ENCODE data around the gene NRROS. TPM values are rescaled to one million over a fixed set of nuclear protein-coding genes. Genes with fewer than 3 reads are reported as not detected.
"Not testable (repeated sequence)": the region's sequence is repeated elsewhere in the genome, so short reads cannot be mapped to it uniquely, and the experiment has no call there.

NRROS gene
- 10 to 100 TPM in 3 of 4 donors, 1 to 10 TPM in 1; 8.6 to 16.4 (median 12.7) TPM for total RNA-seq

DNA sequence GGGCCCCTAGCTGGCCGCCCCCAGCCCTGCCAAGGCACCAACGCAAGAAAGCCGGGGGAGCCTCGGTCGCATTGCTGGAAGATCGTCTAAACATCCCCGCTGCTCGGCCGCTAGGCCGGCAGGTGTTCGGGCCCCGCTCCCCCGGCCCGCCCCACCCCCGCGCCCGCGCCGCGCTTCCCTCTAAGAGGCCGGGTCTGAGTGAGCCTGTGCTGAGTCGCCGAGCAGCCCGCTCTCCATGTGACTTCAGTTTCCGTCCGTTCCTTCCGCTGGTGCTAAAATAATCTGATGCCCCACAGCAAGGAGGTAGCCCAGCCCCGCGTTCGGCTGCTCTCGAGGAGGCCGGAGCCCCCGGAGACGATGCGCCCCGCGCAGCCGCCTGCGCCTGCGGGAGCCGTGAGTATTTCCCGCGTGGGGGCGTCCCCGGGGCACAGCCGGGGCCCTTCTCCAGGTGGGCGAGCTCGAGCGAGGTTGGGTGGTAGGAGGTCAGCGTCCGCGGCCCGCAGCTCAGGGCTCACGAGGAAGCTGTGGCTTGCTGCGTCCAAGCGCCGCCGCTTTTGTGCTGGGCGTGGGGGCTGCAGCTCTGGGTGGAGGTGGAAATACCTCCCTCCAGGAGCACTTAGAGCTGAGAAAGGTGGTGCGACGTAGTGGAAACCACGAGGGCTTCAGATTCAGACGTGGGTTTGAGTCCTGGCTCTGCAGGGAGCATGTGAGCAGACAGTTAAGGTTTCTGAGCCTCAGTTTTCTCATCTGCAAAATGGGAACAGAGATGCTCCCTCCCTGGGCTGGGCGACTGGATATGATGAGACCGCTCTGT, at the start of gene NRROS:
NRROS (plus strand) TSS at position 212 of the 814 bp plus-strand sequence. CDS start 14,846 bp downstream, outside the sequence.
- H3K4me3 ChIP-seq = peak within 1 kb of the TSS; percentile 39 to 58 (median 46)
- peak in 1 of 2 donors; percentile 54 for TF ChIP-seq EP300 (IDR thresholded peaks at IDR 0.05)
- no peak for TF ChIP-seq CTCF (IDR thresholded peaks at IDR 0.05)
- TF ChIP-seq POLR2A (IDR thresholded peaks at IDR 0.05) = peak; percentile 5 to 49
- H3K27me3 ChIP-seq = peaks cover 0 to 24% of the 10 kb centered on the region in 2 donors
- H3K27ac ChIP-seq = peak within 1 kb of the TSS; percentile 26 to 78 (median 60)
- no peaks in the 10 kb centered on the region for H3K9me3 ChIP-seq
- 5 to 8% methylated on average over 54 to 65 of the region's 65 CpGs for WGBS, 2 donors
- peak; percentile 42 to 62 for DNase-seq (ENCODE audit: low spot score in 2 of 2)
- H3K4me1 ChIP-seq = peaks cover 0 to 17% (median 3%) of the 10 kb centered on the region in 4 donors
- H3K36me3 ChIP-seq = no peaks in the 10 kb centered on the region

DNA sequence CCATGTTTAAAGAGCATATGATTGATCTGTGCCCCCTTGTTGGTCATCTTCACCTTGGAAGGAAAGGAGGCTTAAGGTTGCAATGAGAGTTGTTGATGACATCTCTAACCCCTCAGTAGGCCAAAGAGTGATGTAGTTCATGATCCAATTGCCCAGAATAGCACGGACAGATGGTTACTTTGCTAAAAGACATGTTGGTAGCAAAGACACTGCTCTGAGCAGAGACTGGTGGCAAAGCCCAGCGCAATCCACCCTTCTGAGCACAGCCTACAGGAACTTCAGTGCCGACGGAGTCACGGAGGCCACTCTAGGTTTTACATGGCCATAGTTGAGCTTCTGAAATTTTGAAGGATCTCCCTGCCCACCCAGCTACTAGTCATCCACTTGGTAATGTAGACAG, 49.2 kb upstream of the NRROS start:
- Histone ChIP-seq H3K4me1 (no peaks in the 10 kb centered on the region), H3K27ac (no peak overlapping the region), H3K27me3 (no peaks in the 10 kb centered on the region), H3K9me3 (no peaks in the 10 kb centered on the region), H3K36me3 (peaks cover 0 to 22% (median 0%) of the 10 kb centered on the region in 3 donors), H3K4me3 (no peak overlapping the region)
- TF ChIP-seq EP300 (IDR thresholded peaks at IDR 0.05) (no peak), POLR2A (IDR thresholded peaks at IDR 0.05) (no peak), CTCF (IDR thresholded peaks at IDR 0.05) (no peak)
- no peak for DNase-seq (ENCODE audit: low spot score in 2 of 2)
- WGBS, 2 donors = 81 to 88% methylated on average over 5 of the region's 5 CpGs

- Histone ChIP-seq H3K9me3 (no peaks in the 10 kb centered on the region), H3K27ac (no peak overlapping the region), H3K4me3 (no peak overlapping the region), H3K27me3 (peaks cover 0 to 5% of the 10 kb centered on the region in 2 donors), H3K36me3 (no peaks in the 10 kb centered on the region), H3K4me1 (no peaks in the 10 kb centered on the region)
- 48 to 49% methylated on average over 5 of the region's 5 CpGs for WGBS, 2 donors
- no peak for DNase-seq (ENCODE audit: low spot score in 2 of 2)
- TF ChIP-seq CTCF (IDR thresholded peaks at IDR 0.05) (no peak), POLR2A (IDR thresholded peaks at IDR 0.05) (no peak), EP300 (IDR thresholded peaks at IDR 0.05) (no peak)
These were observed 43.1 kb upstream of the NRROS start for GRCh38 chr3:196596355-196596754.

- not testable (repeated sequence) for H3K27ac ChIP-seq
- H3K4me3 ChIP-seq = peak overlapping the region in 2 of 4 donors; percentile 9 to 18
- 47 to 62% methylated on average over 25 of the region's 25 CpGs for WGBS, 2 donors
These were observed 41.3 kb upstream of the NRROS start for GRCh38 chr3:196597971-196598733.

DNA sequence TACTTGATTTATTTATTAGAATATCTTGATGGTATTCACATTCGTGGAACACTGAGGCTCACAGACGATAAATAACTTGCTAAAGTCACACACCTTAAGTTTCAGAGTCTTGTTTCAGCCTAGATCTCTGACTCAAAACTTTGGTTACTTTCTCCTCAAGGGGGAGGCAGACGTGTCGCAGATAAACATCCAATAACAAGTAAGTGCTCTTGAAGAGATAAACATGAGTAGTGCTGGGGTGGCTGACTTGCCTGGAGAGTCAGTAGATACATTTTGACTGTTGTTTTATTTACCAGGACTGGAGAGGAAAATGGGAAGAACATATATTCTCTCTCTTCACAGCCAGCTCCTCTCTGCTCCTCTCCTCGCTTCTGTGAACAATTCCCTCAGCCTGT, 39.8 kb upstream of the NRROS start:
- Histone ChIP-seq H3K27me3 (peaks cover 0 to 5% of the 10 kb centered on the region in 2 donors), H3K4me3 (no peak overlapping the region), H3K9me3 (no peaks in the 10 kb centered on the region), H3K36me3 (no peaks in the 10 kb centered on the region), H3K4me1 (no peaks in the 10 kb centered on the region), H3K27ac (no peak overlapping the region)
- DNase-seq (ENCODE audit: low spot score in 2 of 2) = no peak
- 69 to 83% methylated on average over 5 of the region's 5 CpGs for WGBS, 2 donors
- TF ChIP-seq POLR2A (IDR thresholded peaks at IDR 0.05) (no peak), EP300 (IDR thresholded peaks at IDR 0.05) (no peak), CTCF (IDR thresholded peaks at IDR 0.05) (no peak)

More at GRCh38 chr3:196597971-196598733, 41.3 kb upstream of the NRROS start:
- not testable (repeated sequence) for DNase-seq (ENCODE audit: low spot score in 2 of 2); H3K36me3 ChIP-seq; H3K4me1 ChIP-seq; H3K9me3 ChIP-seq; H3K27me3 ChIP-seq

Measured in tibial nerve (tissue), 4 donors.